Pancreas (tissue), 10 donors: ENCODE data around the gene MAGIX. TPM values are rescaled to one million over a fixed set of nuclear protein-coding genes. Genes with fewer than 3 reads are reported as not detected.

Experiments used
- ATAC-seq, 4 donors: fragments of 200-7000 bp; cut with Tn5 transposase; one replicate each; pipeline versions ENCODE4 v1.8.0 to v1.9.1; 2020; ENCODE audit warnings: mild to moderate bottlenecking in 4 of 4, moderate library complexity in 4 of 4
- DNase-seq, 6 donors: peaks; one replicate each; pipeline ENCODE4 v3.0.0-alpha.2; 2020
- FAIRE-seq: peaks from 2 replicates; lab custom pipeline; 2012; peaks lifted over from hg19 to GRCh38; lab: Jason Lieb, UNC
- H3K27ac ChIP-seq, 4 donors: fragments of 200-600 bp; sonication (generic); 1 replicate in 3 of 4; 2 replicates in 1 of 4; pipeline versions ENCODE4 v1.5.0 to v1.8.0; 2020
- H3K27me3 ChIP-seq, 4 donors: fragments of 200-600 bp; one replicate each; pipeline ENCODE4 v1.8.0; 2021
- H3K36me3 ChIP-seq, 3 donors: fragments of 200-600 bp; sonication (generic) in 1 of 3; one replicate each; pipeline versions ENCODE4 v1.5.0 to v1.8.0; 2020 to 2021
- H3K4me1 ChIP-seq, 3 donors: fragments of 200-600 bp; one replicate each; pipeline ENCODE4 v1.8.0; 2021
- H3K4me3 ChIP-seq, 4 donors: fragments of 200-600 bp; sonication (generic) in 2 of 4; one replicate each; pipeline versions ENCODE4 v1.5.0 to v1.8.0; 2020 to 2021
- H3K9me3 ChIP-seq, 4 donors: fragments of 200-600 bp; one replicate each; pipeline ENCODE4 v1.8.0; 2021
- CTCF ChIP-seq, 4 donors: fragments of 200-600 bp; sonication (generic) in 3 of 4; IDR thresholded peaks; one replicate each; pipeline versions ENCODE4 v1.5.0 to v1.8.0; 2021; ENCODE audit warnings: antibody characterized with exemption in 4 of 4
- WGBS, 2 donors: extraction: QIAGEN DNeasy Blood & Tissue Kit; methylation state at CpG; one replicate each; pipeline ENCODE4 v1.1.7; 2013; 5-methylcytosine and 5-hydroxymethylcytosine counted together
- intact Hi-C, 3 donors: fragments of 100-400 bp; cut with DNase I; formaldehyde crosslinking; loops; one replicate each; pipeline versions ENCODE4 v1.11.1 to v1.14.2; 2022
- polyA plus RNA-seq, 2 donors: library from polyadenylated mRNA; stranded (reverse); fragments of 200-250 nt; gene quantifications; one replicate each; pipeline ENCODE4 v1.2.3, GENCODE V29; 2013
- total RNA-seq, 6 donors: library from RNA; stranded (reverse); fragmentation: NEBNext Ultra II Directional in 4 of 6; extraction: Animal tissue kit (Norgen Biotek cat#: 25700) in 4 of 6; gene quantifications; one replicate each; pipeline versions ENCODE4 v1.2.1 to v1.2.4, GENCODE V29; 2021 to 2023
- donor health status: healthy with polysubstance abuse.
- donor health status: DM: no; HTN: no; CAD: no; lungs with moderate emphysema.
- donor health status: DM: no; HTN: no; CAD: no.
- donor health status: control.
- donor health status: control.
- donor health status: Bipolar disorder and iron deficiency.
- donor health status: DM: yes; HTN: yes; CAD: no.
- donor health status: DM: no; HTN: no; CAD: no.
- donor health status: DM: no; HTN: no; CAD: no.
- donor health status: DM: yes; HTN: yes; CAD: no.

MAGIX gene
- total and polyA plus RNA-seq, 8 donors, result 6.8 to 25.7 (median 8.6) TPM

- TF ChIP-seq CTCF (IDR thresholded peaks at IDR 0.05), result no peak
- ATAC-seq, result peak; percentile 7 to 62 (median 39)
- 70 to 84% methylated on average over 4 of the region's 4 CpGs for WGBS, 2 donors
Observed at GRCh38 chrX:49177338-49177833, 14.8 kb downstream of the MAGIX start.

GRCh38 chrX:49177873-49178480, 15.4 kb downstream of the MAGIX start:
- Histone ChIP-seq H3K4me1 (peaks cover 0 to under 1% (median 0%) of the 10 kb centered on the region in 3 donors), H3K9me3 (no peaks in the 10 kb centered on the region), H3K27ac (no peak overlapping the region), H3K36me3 (no peaks in the 10 kb centered on the region), H3K4me3 (no peak overlapping the region), H3K27me3 (no peaks in the 10 kb centered on the region)
- ATAC-seq (no peak), FAIRE-seq (no peak), DNase-seq (peak in 1 of 6 donors; percentile 14)
- intact Hi-C loops, result no loop called here
- WGBS, 2 donors, result 87 to 93% methylated on average over 23 of the region's 23 CpGs
- TF ChIP-seq CTCF (IDR thresholded peaks at IDR 0.05), result no peak

More at GRCh38 chrX:49177338-49177833, 14.8 kb downstream of the MAGIX start:
- intact Hi-C loops, result no loop called here
- FAIRE-seq (no peak), DNase-seq (peak in 1 of 6 donors; percentile 12)
- Histone ChIP-seq H3K4me3 (no peak overlapping the region), H3K27ac (no peak overlapping the region), H3K9me3 (no peaks in the 10 kb centered on the region), H3K36me3 (no peaks in the 10 kb centered on the region), H3K27me3 (no peaks in the 10 kb centered on the region), H3K4me1 (peaks cover 0 to 2% (median 0%) of the 10 kb centered on the region in 3 donors)

- DNase-seq, result no peak
- WGBS, 2 donors, result 88 to 96% methylated on average over 3 of the region's 3 CpGs
- Histone ChIP-seq H3K4me3 (no peak overlapping the region), H3K4me1 (no peaks in the 10 kb centered on the region), H3K9me3 (no peaks in the 10 kb centered on the region), H3K27me3 (no peaks in the 10 kb centered on the region), H3K27ac (no peak overlapping the region), H3K36me3 (no peaks in the 10 kb centered on the region)
- TF ChIP-seq CTCF (IDR thresholded peaks at IDR 0.05), result no peak
- intact Hi-C loops, result no loop called here
- FAIRE-seq, result no peak
- no peak for ATAC-seq
Observed at GRCh38 chrX:49178537-49178936, 16.0 kb downstream of the MAGIX start.

- intact Hi-C loops, result no loop called here
- H3K9me3 ChIP-seq, result no peaks in the 10 kb centered on the region
- no peaks in the 10 kb centered on the region for H3K27me3 ChIP-seq
- WGBS, 2 donors, result 59 to 63% methylated on average over 2 of the region's 2 CpGs
- H3K4me3 ChIP-seq, result no peak overlapping the region
- H3K27ac ChIP-seq, result no peak overlapping the region
- H3K36me3 ChIP-seq, result no peaks in the 10 kb centered on the region
- peak in 1 of 4 donors; percentile 25 for ATAC-seq
- H3K4me1 ChIP-seq, result no peaks in the 10 kb centered on the region
- peak in 1 of 6 donors; percentile 20 for DNase-seq
- no peak for FAIRE-seq
- TF ChIP-seq CTCF (IDR thresholded peaks at IDR 0.05), result no peak
Observed at GRCh38 chrX:49179358-49179757, 16.8 kb downstream of the MAGIX start.

- intact Hi-C loops, result no loop called here
- FAIRE-seq, result no peak
- ATAC-seq, result no peak
- no peaks in the 10 kb centered on the region for H3K9me3 ChIP-seq
- H3K4me3 ChIP-seq, result no peak overlapping the region
- 80 to 86% methylated on average over 18 of the region's 18 CpGs for WGBS, 2 donors
- H3K27ac ChIP-seq, result peak overlapping the region in 1 of 4 donors; percentile 55
- no peaks in the 10 kb centered on the region for H3K4me1 ChIP-seq
- no peak for TF ChIP-seq CTCF (IDR thresholded peaks at IDR 0.05)
- H3K27me3 ChIP-seq, result no peaks in the 10 kb centered on the region
- DNase-seq, result peak in 1 of 6 donors; percentile 40
- H3K36me3 ChIP-seq, result no peaks in the 10 kb centered on the region
Observed at GRCh38 chrX:49183701-49184281, 21.2 kb downstream of the MAGIX start.
